Uterus (tissue), 4 donors: ENCODE results near the gene HOXA9. TPM values are rescaled to one million over a fixed set of nuclear protein-coding genes. Genes with fewer than 3 reads are reported as not detected.

ENCODE experiments used
- DNase-seq, 2 donors: peaks; one replicate each; pipeline ENCODE4 v3.0.0-alpha.2; 2019 to 2020
- H3K27ac ChIP-seq, 2 donors: fragments of 200-600 bp; sonication (generic); 1 replicate in 1 of 2; 2 replicates in 1 of 2; pipeline ENCODE4 v1.5.1; 2016 to 2018
- H3K27me3 ChIP-seq, 2 donors: fragments of 200-600 bp; sonication (generic); one replicate each; pipeline ENCODE4 v1.5.1; 2018 to 2019; ENCODE audit warnings: control low read depth in 1 of 2
- H3K36me3 ChIP-seq, 2 donors: fragments of 200-600 bp; sonication (generic); one replicate each; pipeline ENCODE4 v1.5.1; 2019; ENCODE audit warnings: control low read depth in 1 of 2
- H3K4me1 ChIP-seq, 2 donors: fragments of 200-600 bp; sonication (generic); one replicate each; pipeline ENCODE4 v1.5.1; 2018 to 2019; ENCODE audit warnings: control low read depth in 1 of 2
- H3K4me3 ChIP-seq, 2 donors: fragments of 200-600 bp; sonication (generic); 1 replicate in 1 of 2; 2 replicates in 1 of 2; pipeline ENCODE4 v1.5.1; 2018 to 2019; ENCODE audit warnings: mild to moderate bottlenecking in 1 of 2
- H3K9me3 ChIP-seq, 2 donors: fragments of 200-600 bp; sonication (generic); one replicate each; pipeline ENCODE4 v1.5.1; 2019; ENCODE audit warnings: control low read depth in 1 of 2
- CTCF ChIP-seq, 4 experiments: fragments of 200-600 bp in 2 of 4; fragments of 450-650 bp in 2 of 4; sonication (generic) in 2 of 4; IDR thresholded peaks; one replicate each; pipeline ENCODE4 v1.5.1; 2016 to 2019; ENCODE audit warnings: antibody characterized with exemption in 4 of 4, mild to moderate bottlenecking in 2 of 4, moderate library complexity in 1 of 4
- POLR2A ChIP-seq, 2 donors: fragments of 450-650 bp; IDR thresholded peaks; one replicate each; pipeline ENCODE4 v1.6.1; 2016; ENCODE audit warnings: antibody characterized with exemption in 2 of 2, mild to moderate bottlenecking in 1 of 2, moderate library complexity in 1 of 2
- intact Hi-C: fragments of 100-400 bp; cut with DNase I; formaldehyde crosslinking; loops from one replicate; pipeline ENCODE4 v1.15.1; 2023; ENCODE audit warnings: low total_unique reads
- total RNA-seq, 4 donors: library from RNA; depleted of rRNA in 3 of 4; stranded (reverse); fragments of >200 nt in 3 of 4; gene quantifications; one replicate each; pipeline versions ENCODE4 v1.1.0 to v1.2.4, GENCODE V29; 2014 to 2023
- donor health status: DM: yes; HTN: yes; CAD: no.

The HOXA9 gene
- total RNA-seq, 4 donors from 2014 or later: 2.3 to 26.4 (median 22.4) TPM

- Histone ChIP-seq H3K4me3 (no peak overlapping the region), H3K27me3 (no peaks in the 10 kb centered on the region), H3K36me3 (no peaks in the 10 kb centered on the region), H3K4me1 (no peaks in the 10 kb centered on the region), H3K9me3 (no peaks in the 10 kb centered on the region), H3K27ac (peak overlapping the region in 1 of 2 donors; percentile 14)
- TF ChIP-seq CTCF (IDR thresholded peaks at IDR 0.05): no peak
- no peak for TF ChIP-seq POLR2A (IDR thresholded peaks at IDR 0.05)
- intact Hi-C loops: no loop called here
- DNase-seq: no peak
Observed at GRCh38 chr7:27122077-27122910, 43.0 kb downstream of the HOXA9 start.

GRCh38 chr7:27121684-27122076 is 43.7 kb downstream of the HOXA9 start:
- Histone ChIP-seq H3K27me3 (no peaks in the 10 kb centered on the region), H3K9me3 (no peaks in the 10 kb centered on the region), H3K36me3 (no peaks in the 10 kb centered on the region), H3K27ac (peak overlapping the region in 1 of 2 donors; percentile 14), H3K4me1 (no peaks in the 10 kb centered on the region), H3K4me3 (no peak overlapping the region)
- DNase-seq: no peak
- intact Hi-C loops: no loop called here
- no peak for TF ChIP-seq POLR2A (IDR thresholded peaks at IDR 0.05)
- no peak for TF ChIP-seq CTCF (IDR thresholded peaks at IDR 0.05)

- TF ChIP-seq CTCF (IDR thresholded peaks at IDR 0.05) (no peak), POLR2A (IDR thresholded peaks at IDR 0.05) (no peak)
- no peak for DNase-seq
- intact Hi-C loops: no loop called here
- H3K36me3 ChIP-seq: no peaks in the 10 kb centered on the region
- no peak overlapping the region for H3K4me3 ChIP-seq
- no peaks in the 10 kb centered on the region for H3K4me1 ChIP-seq
- no peaks in the 10 kb centered on the region for H3K9me3 ChIP-seq
- H3K27me3 ChIP-seq: no peaks in the 10 kb centered on the region
- H3K27ac ChIP-seq: peak overlapping the region in 1 of 2 donors; percentile 7
Observed at GRCh38 chr7:27119412-27119911, 45.9 kb downstream of the HOXA9 start.

GRCh38 chr7:27118580-27118979 is 46.8 kb downstream of the HOXA9 start:
- Histone ChIP-seq H3K4me3 (no peak overlapping the region), H3K36me3 (no peaks in the 10 kb centered on the region), H3K9me3 (no peaks in the 10 kb centered on the region), H3K4me1 (peaks cover 0 to 4% of the 10 kb centered on the region in 2 donors), H3K27ac (peak overlapping the region; percentile 77 to 80), H3K27me3 (no peaks in the 10 kb centered on the region)
- intact Hi-C loops: no loop called here
- TF ChIP-seq CTCF (IDR thresholded peaks at IDR 0.05) (no peak), POLR2A (IDR thresholded peaks at IDR 0.05) (no peak)
- DNase-seq: no peak

GRCh38 chr7:27117887-27118491 is 47.3 kb downstream of the HOXA9 start:
- peaks cover 0 to 4% of the 10 kb centered on the region in 2 donors for H3K4me1 ChIP-seq
- no peak for DNase-seq
- intact Hi-C loops: no loop called here
- H3K27ac ChIP-seq: peak overlapping the region; percentile 77 to 80
- H3K4me3 ChIP-seq: no peak overlapping the region
- H3K9me3 ChIP-seq: no peaks in the 10 kb centered on the region
- H3K36me3 ChIP-seq: no peaks in the 10 kb centered on the region
- TF ChIP-seq CTCF (IDR thresholded peaks at IDR 0.05) (no peak), POLR2A (IDR thresholded peaks at IDR 0.05) (no peak)
- no peaks in the 10 kb centered on the region for H3K27me3 ChIP-seq
